Gastrocnemius medialis (tissue), 4 donors: Measurements from ENCODE around the gene SMG6. TPM values are rescaled to one million over a fixed set of nuclear protein-coding genes. Genes with fewer than 3 reads are reported as not detected.

Source experiments
- ATAC-seq, 2 donors: fragments of 150-250 bp; one replicate each; pipeline ENCODE4 v1.9.1; 2016
- DNase-seq, 2 donors: peaks; one replicate each; pipeline ENCODE4 v3.0.0-alpha.2; 2019
- H3K27ac ChIP-seq, 4 donors: fragments of 200-600 bp; sonication (generic); 1 replicate in 1 of 4; 2 replicates in 3 of 4; pipeline ENCODE4 v1.5.1; 2016 to 2018; ENCODE audit warnings: mild to moderate bottlenecking in 2 of 4, moderate library complexity in 1 of 4
- H3K27me3 ChIP-seq, 3 donors: fragments of 200-600 bp; sonication (generic) in 2 of 3; 1 replicate in 1 of 3; 2 replicates in 2 of 3; pipeline versions ENCODE4 v1.5.1 to v1.6.0; 2016 to 2019; ENCODE audit warnings: mild to moderate bottlenecking in 1 of 3, moderate library complexity in 1 of 3
- H3K36me3 ChIP-seq, 2 donors: fragments of 200-600 bp; sonication (generic) in 1 of 2; one replicate each; pipeline ENCODE4 v1.5.1; 2017 to 2018
- H3K4me1 ChIP-seq, 2 donors: fragments of 200-600 bp; sonication (generic) in 1 of 2; one replicate each; pipeline ENCODE4 v1.5.1; 2016 to 2017; ENCODE audit warnings: mild to moderate bottlenecking in 2 of 2
- H3K4me3 ChIP-seq, 4 donors: fragments of 200-600 bp; sonication (generic) in 3 of 4; 1 replicate in 1 of 4; 2 replicates in 3 of 4; pipeline ENCODE4 v1.5.1; 2016 to 2019; ENCODE audit warnings: mild to moderate bottlenecking in 2 of 4
- H3K9me3 ChIP-seq, 3 donors: fragments of 200-600 bp; sonication (generic) in 2 of 3; 1 replicate in 1 of 3; 2 replicates in 2 of 3; pipeline ENCODE4 v1.5.1; 2016 to 2019
- CTCF ChIP-seq, 5 experiments: fragments of 450-650 bp in 3 of 5; fragments of 200-600 bp in 2 of 5; sonication (generic) in 2 of 5; IDR thresholded peaks in 4 of 5; conservative IDR thresholded peaks in 1 of 5; 1 replicate in 4 of 5; 2 replicates in 1 of 5; pipeline ENCODE4 v1.5.1; 2016 to 2019; ENCODE audit warnings: antibody characterized with exemption in 5 of 5, mild to moderate bottlenecking in 3 of 5, moderate library complexity in 3 of 5
- POLR2A ChIP-seq, 2 donors: fragments of 450-650 bp; IDR thresholded peaks; one replicate each; pipeline ENCODE4 v1.6.1; 2017; ENCODE audit warnings: antibody characterized with exemption in 2 of 2, mild to moderate bottlenecking in 2 of 2, moderate library complexity in 2 of 2
- in situ Hi-C, 4 donors: fragments of 200-750 bp; cut with MboI; loops; one replicate each; pipeline versions ENCODE4 v1.15.0 to v1.8.0; 2017; ENCODE audit warnings: low sequenced_read_pairs in 4 of 4
- intact Hi-C: fragments of 100-400 bp; cut with DNase I; formaldehyde crosslinking; loops from one replicate; pipeline ENCODE4 v1.15.1; 2023; ENCODE audit warnings: low total_unique reads
- total RNA-seq, 4 donors: library from RNA; depleted of rRNA; stranded (reverse); fragments of >200 nt; gene quantifications; one replicate each; pipeline versions ENCODE4 v1.1.0 to v1.2.3, GENCODE V29; 2016

Gene SMG6
- total RNA-seq, 4 donors from 2014 or later, result 20.5 to 27.8 (median 23.0) TPM

GRCh38 chr17:2237950-2238349, 65.6 kb downstream of the SMG6 start:
- TF ChIP-seq CTCF (IDR thresholded peaks at IDR 0.05 in 4 of 5, conservative IDR thresholded peaks at IDR 0.05 in 1 of 5) (no peak), POLR2A (IDR thresholded peaks at IDR 0.05) (peak in 1 of 2 donors; percentile 54)
- no peaks in the 10 kb centered on the region for H3K27me3 ChIP-seq
- peaks cover 66 to 72% of the 10 kb centered on the region in 2 donors for H3K4me1 ChIP-seq
- intact Hi-C loops, result loop anchor here (2.0 kb wide), 2 partner anchors 15 to 65 kb away; no protein-coding TSS in a partner anchor
- peak overlapping the region; percentile 94 to 97 (median 95) for H3K27ac ChIP-seq
- ATAC-seq (peak in 1 of 2 donors; percentile 47), DNase-seq (no peak)
- H3K36me3 ChIP-seq, result no peaks in the 10 kb centered on the region
- no peaks in the 10 kb centered on the region for H3K9me3 ChIP-seq
- in situ Hi-C loops, result loop anchor here in 1 of 4 donors (25.0 kb wide), 1 partner anchor 326 kb away; no protein-coding TSS in a partner anchor
- H3K4me3 ChIP-seq, result peak overlapping the region in 3 of 4 donors; percentile 24 to 48 (median 26)

DNA sequence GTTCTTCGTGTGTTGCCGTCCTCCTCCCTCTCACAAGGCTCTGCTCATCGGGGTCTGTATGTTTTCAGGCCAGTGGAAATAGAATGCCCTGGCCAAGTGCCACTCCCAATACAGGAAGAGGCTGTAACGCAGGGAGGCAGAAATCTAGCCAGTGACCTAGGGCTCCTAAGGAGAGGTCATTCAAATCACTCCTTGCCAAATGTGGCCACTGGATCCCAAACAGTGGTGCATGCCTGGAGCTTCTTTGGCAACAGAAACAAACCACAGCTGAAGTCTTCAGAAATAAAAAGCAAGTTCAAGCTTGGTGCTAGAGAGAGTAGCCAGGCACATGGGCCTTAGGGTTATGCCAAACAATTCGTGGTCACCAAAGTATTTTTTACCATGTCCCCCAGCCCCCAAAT, 66.1 kb downstream of the SMG6 start:
- H3K27ac ChIP-seq, result peak overlapping the region; percentile 94 to 97 (median 95)
- peaks cover 64 to 76% of the 10 kb centered on the region in 2 donors for H3K4me1 ChIP-seq
- peak overlapping the region in 1 of 4 donors; percentile 48 for H3K4me3 ChIP-seq
- H3K27me3 ChIP-seq, result no peaks in the 10 kb centered on the region
- in situ Hi-C loops (loop anchor here in 1 of 4 donors (25.0 kb wide), 1 partner anchor 325 kb away; no protein-coding TSS in a partner anchor), intact Hi-C loops (loop anchor here (2.0 kb wide), 1 partner anchor 15 kb away; no protein-coding TSS in a partner anchor)
- H3K36me3 ChIP-seq, result no peaks in the 10 kb centered on the region
- peak; percentile 75 to 83 for DNase-seq
- ATAC-seq, result peak; percentile 64 to 80
- TF ChIP-seq CTCF (IDR thresholded peaks at IDR 0.05 in 4 of 5, conservative IDR thresholded peaks at IDR 0.05 in 1 of 5), result no peak
- no peak for TF ChIP-seq POLR2A (IDR thresholded peaks at IDR 0.05)
- no peaks in the 10 kb centered on the region for H3K9me3 ChIP-seq

DNA sequence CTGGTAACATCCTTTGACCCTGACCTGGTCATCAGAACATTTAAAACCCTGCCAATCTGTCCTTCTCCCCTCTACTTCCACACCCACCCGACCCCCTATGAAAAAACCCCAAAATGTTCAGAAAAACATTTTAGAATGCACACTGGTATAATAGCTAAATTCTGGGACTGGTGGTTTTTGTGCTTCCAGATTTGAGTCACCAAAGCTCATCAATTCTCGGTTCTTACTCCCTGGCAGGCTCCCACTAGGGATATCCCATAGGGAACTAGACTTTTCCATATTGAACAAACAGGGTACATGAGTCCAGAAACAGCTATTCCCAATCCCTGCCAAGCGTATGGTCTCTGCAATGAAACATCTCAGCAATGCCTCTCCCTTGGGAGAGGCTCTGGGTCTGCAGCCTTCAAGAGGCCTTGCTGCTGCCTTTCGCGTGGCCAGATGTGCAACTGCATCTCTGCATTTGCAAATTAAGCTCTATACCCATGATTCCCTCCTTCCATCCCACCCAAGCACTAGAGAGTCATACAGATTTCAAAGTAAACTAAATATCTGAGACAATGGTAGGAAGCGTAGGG, 67.7 kb downstream of the SMG6 start:
- in situ Hi-C loops, result loop anchor here in 1 of 4 donors (25.0 kb wide), 1 partner anchor 324 kb away; no protein-coding TSS in a partner anchor
- Histone ChIP-seq H3K27me3 (no peaks in the 10 kb centered on the region), H3K4me1 (peaks cover 66 to 81% of the 10 kb centered on the region in 2 donors), H3K4me3 (no peak overlapping the region), H3K36me3 (no peaks in the 10 kb centered on the region), H3K27ac (peak overlapping the region; percentile 39 to 97 (median 95)), H3K9me3 (no peaks in the 10 kb centered on the region)
- intact Hi-C loops, result loop anchor here (2.0 kb wide), 1 partner anchor 13 kb away; no protein-coding TSS in a partner anchor
- no peak for TF ChIP-seq POLR2A (IDR thresholded peaks at IDR 0.05)
- TF ChIP-seq CTCF (IDR thresholded peaks at IDR 0.05 in 4 of 5, conservative IDR thresholded peaks at IDR 0.05 in 1 of 5), result no peak
- DNase-seq, result peak in 1 of 2 donors; percentile 57
- ATAC-seq, result no peak

- intact Hi-C loops (no loop called here), in situ Hi-C loops (loop anchor here in 1 of 4 donors (25.0 kb wide), 1 partner anchor 323 kb away; no protein-coding TSS in a partner anchor)
- H3K4me1 ChIP-seq, result peaks cover 61 to 83% of the 10 kb centered on the region in 2 donors
- no peaks in the 10 kb centered on the region for H3K36me3 ChIP-seq
- peak overlapping the region; percentile 39 to 97 (median 95) for H3K27ac ChIP-seq
- H3K4me3 ChIP-seq, result no peak overlapping the region
- TF ChIP-seq POLR2A (IDR thresholded peaks at IDR 0.05), result no peak
- no peak for TF ChIP-seq CTCF (IDR thresholded peaks at IDR 0.05 in 4 of 5, conservative IDR thresholded peaks at IDR 0.05 in 1 of 5)
- no peaks in the 10 kb centered on the region for H3K9me3 ChIP-seq
- DNase-seq (no peak), ATAC-seq (no peak)
- H3K27me3 ChIP-seq, result no peaks in the 10 kb centered on the region
Observed at GRCh38 chr17:2235265-2235664, 68.3 kb downstream of the SMG6 start.
